Endometrial microvascular endothelial cells (primary cell): ENCODE measurements around the gene COX6B1. TPM values are rescaled to one million over a fixed set of nuclear protein-coding genes. Genes with fewer than 3 reads are reported as not detected.
"Not testable (repeated sequence)": the region's sequence is repeated elsewhere in the genome, so short reads cannot be mapped to it uniquely, and the experiment has no call there.

Experiments
- in situ Hi-C: cut with HindIII; loops from 2 replicates; pipeline ENCODE4 v1.10.0; 2017; ENCODE audit warnings: low sequenced_read_pairs, low pct_unique_long_range_greater_than_20kb; ENCODE audit errors: inconsistent ontology term
- total RNA-seq: library from RNA; depleted of rRNA; stranded (reverse); fragments of >200 nt; gene quantifications from one replicate; pipeline ENCODE4 v1.2.3, GENCODE V29; 2015; ENCODE audit errors: inconsistent ontology term

The COX6B1 gene
- total RNA-seq, 1 donor from 2014 or later: 610 TPM

DNA sequence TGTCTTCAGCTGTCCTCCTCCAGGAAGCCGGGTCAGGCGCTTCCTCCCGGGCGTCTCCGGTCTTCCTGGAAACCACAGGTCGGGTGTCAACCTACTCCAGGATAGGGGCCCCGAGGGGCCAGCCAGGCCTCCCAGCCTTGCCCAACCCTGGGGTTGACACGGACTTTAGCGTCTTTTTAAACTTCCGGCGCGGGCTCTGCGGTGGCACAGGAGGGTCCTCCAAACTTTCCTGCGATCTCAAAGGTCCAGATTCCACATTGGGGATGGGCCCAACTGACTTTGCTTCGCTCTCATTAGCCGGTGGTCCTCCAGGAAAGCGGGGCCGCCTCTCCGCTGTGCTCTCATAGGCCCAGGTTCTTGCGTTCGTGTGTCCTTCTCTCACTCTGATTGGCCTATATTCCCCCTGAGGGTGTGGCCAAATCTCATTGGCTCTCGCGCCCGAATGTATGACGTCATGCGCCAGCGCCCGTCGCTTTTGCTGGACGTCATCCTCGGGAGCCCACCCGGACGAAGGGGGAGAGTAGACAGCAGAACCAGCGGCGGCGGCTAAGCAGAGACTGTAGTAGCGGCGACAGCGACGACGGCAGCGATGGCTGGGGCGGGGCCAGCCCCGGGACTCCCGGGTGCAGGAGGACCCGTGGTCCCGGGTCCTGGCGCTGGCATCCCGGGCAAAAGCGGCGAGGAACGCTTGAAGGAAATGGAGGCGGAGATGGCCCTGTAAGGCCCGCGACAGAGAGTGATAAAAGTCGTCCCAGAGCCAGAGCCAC is 19.4 kb upstream of the COX6B1 start, which contains the start of gene RBM42:
RBM42 (plus strand) TSS at position 472 of the 767 bp plus-strand sequence; CDS start at position 590, 118 bp downstream.
- in situ Hi-C loops: no loop called here

DNA sequence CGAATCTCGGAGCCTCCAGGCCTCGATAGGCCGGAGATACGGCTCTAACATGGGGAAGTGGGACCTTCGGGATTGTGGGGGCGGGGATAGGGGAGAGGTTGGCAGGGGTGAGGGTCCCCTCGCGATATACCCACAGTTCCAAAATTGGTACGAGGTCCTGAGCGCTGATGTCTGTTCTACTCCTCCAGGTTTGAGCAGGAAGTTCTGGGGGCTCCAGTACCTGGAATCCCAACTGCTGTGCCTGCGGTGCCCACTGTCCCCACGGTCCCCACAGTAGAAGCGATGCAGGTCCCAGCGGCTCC is 18.8 kb upstream of the COX6B1 start:
- in situ Hi-C loops: no loop called here

DNA sequence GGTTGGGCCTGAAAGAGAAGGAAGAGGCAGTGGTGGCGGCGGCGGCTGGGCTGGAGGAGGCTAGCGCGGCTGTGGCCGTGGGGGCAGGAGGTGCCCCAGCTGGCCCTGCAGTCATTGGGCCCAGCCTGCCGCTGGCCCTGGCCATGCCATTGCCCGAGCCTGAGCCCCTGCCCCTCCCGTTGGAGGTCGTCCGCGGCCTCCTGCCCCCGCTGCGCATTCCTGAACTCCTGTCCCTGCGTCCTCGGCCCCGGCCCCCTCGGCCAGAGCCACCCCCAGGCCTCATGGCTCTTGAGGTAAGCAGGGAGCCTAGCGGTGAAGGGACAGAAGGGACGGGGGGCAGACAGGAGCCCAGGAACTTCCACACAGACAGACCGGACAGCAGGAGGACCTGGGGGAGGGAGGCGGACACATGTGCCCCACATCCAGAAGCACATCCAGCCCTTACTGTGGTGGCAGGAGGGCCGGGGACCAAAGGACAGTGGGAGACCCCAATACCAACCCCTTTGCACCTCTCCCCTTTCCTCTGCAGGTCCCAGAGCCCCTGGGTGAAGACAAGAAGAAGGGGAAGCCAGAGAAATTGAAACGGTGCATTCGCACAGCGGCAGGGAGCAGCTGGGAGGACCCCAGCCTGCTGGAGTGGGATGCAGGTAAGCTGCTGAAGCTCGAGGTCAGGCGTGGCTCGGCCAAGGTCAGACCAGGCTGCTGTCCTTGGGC is 14.2 kb upstream of the COX6B1 start:
- in situ Hi-C loops: no loop called here

DNA sequence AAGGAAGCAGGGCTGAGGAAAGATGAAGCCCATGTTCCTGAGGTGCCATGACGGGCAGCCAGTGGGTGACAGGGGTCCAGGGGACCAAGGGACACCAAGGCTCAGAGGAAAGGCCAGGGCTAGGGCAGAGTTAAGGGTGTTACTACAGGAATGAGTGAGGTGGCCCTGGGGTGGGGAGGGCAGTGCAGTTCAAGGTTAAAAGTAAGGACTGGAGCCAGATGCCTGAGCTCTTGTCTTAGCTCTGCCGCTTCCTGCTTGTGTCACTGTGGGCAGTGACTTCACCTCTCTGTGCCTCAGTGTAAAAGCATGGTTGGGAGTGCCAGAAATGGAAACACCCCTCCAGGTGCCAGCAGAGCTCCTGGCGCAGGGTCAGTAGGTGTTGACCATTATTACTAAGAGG is 11.5 kb upstream of the COX6B1 start:
- in situ Hi-C loops: no loop called here

DNA sequence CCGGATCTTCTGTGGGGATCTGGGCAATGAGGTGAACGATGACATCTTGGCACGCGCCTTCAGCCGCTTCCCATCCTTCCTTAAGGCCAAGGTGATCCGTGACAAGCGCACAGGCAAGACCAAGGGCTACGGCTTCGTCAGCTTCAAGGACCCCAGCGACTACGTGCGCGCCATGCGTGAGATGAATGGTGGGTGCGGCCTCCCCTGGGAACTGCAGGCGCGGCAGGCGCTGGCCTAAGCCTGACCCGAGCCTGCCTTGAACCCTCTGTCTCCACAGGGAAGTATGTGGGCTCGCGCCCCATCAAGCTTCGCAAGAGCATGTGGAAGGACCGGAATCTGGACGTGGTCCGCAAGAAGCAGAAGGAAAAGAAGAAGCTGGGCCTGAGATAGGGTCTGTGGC is 11.0 kb upstream of the COX6B1 start:
- in situ Hi-C loops: no loop called here

DNA sequence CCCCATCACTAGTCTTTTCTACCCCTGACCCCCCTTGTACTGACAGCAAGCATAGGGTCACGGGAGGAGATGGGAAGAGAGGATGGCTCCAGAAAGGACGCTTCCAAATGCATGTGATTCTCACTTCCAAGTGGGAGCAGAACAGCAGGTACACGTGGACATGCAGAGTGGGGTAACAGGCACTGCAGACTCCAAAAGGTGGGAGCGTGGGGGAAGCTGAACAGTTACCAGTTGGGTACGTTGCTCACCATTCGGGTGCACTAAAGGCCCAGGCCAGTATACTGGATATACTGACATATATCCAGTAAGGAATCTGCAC is 8.8 kb upstream of the COX6B1 start:
- in situ Hi-C loops: no loop called here

DNA sequence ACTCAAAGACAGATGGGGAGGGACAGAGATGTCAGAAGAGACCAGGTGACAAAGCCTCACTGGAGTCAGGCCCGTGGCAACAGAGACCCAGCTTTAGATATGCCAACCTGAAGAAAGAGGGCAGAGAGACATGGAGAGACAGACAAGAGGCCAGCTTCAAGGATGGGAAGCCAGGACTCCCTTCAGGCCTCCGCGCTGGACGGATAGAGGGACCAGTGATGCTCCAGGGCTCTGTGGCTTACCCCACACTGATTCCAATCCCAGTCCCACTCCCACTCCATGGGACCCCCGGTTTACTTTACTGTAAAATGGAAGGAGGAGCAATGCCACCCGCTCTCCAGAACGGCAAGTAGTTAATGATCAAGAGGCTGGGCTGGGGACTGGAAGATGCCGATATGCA is 8.3 kb upstream of the COX6B1 start:
- in situ Hi-C loops: no loop called here

DNA sequence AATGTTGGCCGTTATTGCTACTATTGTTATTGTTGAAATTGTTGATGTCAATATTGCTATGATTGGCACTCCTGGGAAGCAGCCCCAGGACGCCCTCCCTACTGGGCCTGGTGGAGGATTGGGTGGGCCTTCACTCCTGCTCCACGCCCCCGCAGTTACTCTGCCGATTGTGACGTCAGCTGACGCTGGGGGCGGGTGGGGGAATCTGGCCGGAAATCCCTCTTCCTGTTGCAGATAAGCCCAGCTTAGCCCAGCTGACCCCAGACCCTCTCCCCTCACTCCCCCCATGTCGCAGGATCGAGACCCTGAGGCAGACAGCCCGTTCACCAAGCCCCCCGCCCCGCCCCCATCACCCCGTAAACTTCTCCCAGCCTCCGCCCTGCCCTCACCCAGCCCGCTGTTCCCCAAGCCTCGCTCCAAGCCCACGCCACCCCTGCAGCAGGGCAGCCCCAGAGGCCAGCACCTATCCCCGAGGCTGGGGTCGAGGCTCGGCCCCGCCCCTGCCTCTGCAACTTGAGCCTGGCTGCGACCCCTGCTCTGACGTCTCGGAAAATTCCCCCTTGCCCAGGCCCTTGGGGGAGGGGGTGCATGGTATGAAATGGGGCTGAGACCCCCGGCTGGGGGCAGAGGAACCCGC is 6.5 kb upstream of the COX6B1 start, which contains the start of gene ETV2:
ETV2 (plus strand) TSS at position 231 of the 637 bp plus-strand sequence. CDS start 716 bp downstream, outside the sequence.
- in situ Hi-C loops: no loop called here

DNA sequence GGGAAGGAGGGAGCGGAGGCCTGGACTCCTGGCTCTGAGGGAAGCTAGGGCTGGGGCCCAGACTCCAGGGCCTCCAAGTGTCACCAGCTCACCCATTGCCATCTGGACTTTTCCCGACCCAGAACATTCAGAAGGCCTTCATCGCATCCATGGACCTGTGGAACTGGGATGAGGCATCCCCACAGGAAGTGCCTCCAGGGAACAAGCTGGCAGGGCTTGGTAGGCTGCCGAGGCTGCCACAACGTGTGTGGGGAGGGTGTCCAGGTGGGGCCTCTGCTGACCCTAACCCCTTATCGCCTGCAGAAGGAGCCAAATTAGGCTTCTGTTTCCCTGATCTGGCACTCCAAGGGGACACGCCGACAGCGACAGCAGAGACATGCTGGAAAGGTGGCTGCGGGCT is 5.8 kb upstream of the COX6B1 start:
- in situ Hi-C loops: no loop called here

DNA sequence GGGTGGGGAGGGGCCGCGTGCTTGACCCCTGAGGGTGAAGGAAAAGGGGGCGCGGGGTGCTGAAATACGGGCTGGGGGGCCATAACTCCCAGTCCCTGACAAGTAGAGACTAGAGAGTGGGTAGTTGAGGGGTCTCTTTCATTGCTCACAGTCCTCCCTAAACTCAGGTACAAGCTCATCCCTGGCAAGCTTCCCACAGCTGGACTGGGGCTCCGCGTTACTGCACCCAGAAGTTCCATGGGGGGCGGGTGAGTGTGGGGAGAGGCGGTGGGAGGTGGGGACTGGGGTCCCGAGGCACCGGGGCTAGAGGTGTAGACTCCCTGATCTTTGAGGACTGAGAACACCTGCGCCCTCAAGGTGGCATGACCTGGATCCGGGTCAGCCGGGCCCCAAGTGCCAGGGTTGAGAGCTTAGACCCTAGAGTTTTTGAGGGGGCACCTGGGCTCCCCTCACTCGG is 5.3 kb upstream of the COX6B1 start:
- in situ Hi-C loops: no loop called here

DNA sequence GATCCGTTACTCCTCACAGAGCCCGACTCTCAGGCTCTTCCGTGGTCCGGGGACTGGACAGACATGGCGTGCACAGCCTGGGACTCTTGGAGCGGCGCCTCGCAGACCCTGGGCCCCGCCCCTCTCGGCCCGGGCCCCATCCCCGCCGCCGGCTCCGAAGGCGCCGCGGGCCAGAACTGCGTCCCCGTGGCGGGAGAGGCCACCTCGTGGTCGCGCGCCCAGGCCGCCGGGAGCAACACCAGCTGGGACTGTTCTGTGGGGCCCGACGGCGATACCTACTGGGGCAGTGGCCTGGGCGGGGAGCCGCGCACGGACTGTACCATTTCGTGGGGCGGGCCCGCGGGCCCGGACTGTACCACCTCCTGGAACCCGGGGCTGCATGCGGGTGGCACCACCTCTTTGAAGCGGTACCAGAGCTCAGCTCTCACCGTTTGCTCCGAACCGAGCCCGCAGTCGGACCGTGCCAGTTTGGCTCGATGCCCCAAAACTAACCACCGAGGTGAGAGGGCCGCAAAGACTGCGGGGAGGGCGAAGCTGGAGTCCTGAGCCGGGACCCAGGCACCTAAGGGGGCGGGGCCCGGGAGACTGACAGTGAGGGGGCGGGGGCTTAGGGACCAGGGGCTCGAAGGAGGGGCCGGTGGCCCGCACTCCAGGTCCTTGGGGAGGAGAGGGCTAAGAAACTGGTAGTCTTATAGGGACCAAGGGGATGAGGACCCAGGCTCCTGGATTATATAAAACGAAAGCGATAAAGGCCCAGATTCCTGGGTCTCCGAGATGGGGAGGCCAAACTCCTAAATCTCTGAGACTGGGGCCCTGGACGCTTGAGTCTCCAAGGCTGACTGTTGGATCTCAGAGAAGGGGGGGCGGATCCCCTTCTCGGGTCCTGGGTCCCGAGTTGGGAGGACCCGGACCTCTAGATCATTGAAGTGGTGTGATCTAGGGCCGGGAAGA is 4.6 kb upstream of the COX6B1 start:
- in situ Hi-C loops: no loop called here

DNA sequence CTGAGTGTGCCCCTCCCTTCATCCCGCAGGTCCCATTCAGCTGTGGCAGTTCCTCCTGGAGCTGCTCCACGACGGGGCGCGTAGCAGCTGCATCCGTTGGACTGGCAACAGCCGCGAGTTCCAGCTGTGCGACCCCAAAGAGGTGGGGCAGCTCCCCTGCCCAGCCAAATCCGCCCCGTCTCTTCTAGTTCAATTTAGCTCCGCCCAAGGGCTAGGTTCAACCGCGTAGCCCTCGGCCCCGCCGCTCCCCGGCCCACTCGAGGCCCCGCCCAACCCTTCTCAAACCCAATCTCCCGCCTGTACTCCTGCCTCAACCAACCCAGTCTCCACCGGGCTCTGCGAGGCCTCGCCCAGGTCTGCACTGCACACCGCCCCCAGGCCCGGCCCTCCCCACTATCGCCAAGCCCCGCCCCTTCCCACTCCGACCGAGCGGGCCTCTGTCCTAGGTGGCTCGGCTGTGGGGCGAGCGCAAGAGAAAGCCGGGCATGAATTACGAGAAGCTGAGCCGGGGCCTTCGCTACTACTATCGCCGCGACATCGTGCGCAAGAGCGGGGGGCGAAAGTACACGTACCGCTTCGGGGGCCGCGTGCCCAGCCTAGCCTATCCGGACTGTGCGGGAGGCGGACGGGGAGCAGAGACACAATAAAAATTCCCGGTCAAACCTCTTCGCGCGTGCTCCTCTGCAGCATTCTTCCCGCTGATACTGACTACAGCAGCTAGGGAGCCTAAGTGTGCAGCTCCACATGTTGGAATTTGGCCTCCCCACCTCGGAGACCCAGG is 3.7 kb upstream of the COX6B1 start:
- in situ Hi-C loops: no loop called here

DNA sequence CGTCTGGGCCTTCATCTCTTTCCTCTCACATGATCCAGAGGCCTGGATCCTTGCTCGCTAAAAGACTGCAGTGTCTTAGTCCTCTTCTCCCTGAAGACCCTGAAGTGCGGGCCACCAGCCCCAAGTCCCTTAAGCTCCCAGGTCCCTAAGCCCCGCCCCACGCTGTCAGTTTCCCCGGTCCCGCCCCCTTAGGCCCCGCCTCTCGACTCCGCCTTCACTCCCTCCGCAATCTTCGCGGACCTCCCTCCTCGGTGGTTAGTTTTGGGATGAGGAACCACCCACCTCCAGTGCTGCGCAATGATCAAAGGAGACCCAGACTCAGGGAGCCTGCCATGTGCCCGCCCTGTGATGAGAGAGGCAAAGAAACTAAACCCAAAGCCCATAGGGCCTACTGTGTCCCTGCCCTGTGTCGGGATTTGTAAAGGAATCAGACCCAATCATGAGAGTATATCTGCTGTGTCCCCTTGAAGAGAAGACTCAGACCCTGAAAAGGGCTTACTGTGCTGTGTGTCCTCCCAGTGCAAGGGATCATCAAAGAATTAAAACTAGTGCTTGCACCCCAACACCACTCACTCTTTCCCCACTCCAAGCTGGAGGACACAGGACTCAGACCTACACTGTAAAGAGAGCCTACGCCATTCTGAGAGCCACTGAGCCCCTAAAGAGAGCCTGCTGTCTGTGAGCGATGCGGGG is 3.0 kb upstream of the COX6B1 start:
- in situ Hi-C loops: no loop called here

DNA sequence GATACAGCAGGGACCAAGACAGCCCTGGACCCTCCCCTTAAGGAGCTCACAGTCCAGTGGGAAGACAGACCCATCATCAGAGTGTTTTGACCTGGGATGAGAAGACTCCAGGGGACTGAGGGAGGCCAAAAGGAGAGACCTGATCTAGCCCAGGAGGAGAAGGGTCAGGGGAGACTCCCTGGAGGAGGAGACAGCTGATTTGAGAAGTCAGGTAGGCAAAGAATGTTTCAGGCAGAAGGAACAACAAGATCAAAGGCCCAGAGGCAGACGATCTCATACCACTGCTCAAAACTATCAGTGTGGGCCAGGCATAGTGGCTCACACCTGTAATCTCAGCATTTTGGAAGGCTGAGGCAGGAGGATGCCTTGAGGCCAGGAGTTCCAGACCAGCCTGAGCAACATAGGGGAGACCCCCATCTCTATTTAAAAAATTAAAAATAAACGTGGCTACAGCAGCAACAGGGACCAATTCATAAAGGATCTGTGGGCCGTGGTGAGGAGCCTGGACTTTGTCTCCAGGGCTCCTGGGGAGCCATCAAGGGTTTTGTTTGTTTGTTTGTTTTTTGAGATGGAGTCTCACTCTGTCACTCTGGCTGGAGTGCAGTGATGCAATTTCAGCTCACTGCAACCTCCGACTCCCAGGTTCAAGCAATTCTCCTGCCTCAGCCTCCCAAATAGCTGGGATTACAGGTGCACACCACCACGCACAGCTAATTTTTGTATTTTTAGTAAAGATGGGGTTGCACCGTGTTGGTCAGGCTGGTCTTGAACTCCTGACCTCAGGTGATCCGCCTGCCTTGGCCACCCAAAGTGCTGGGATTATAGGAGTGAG is 2.2 kb upstream of the COX6B1 start:
- in situ Hi-C loops: no loop called here

DNA sequence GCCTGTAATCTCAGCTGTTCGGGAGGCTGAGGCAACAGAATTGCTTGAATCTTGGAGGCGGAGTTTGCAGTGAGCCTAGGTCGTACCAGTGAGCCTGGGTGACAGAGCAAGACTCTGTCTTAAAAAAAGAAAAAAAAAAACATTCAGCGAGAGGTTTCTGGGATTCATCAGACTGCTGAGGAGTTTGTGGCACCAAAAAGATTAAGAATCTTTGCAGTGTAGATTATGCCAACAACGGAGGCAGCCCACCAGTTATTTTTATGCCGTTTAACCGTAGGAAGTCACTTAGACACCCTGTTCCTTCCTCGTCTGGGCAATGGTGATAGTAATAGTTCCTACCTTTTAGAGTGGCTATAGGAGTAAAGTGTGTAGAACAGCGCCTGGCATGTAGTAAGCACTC is 2.5 kb downstream of the COX6B1 start:
- in situ Hi-C loops: no loop called here

DNA sequence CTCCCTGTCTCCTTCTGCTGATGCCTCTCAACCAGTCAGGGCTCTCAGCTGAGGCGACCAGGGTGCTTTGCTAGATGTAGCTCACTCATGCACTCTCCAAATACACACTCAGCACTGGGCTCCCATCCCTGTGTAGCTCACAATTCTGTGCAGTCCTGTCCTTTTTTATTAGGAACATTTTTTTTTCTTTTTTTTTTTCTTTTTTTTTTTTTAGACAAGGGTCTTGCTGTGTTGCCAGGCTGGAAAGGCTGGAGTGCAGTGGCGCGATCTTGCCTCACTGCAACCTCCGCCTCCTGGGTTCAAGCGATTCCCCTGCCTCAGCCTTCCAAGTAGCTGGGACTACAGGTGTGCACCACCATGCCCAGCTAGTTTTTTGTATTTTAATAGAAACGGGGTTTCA is 6.7 kb downstream of the COX6B1 start:
- in situ Hi-C loops: not testable (repeated sequence)

DNA sequence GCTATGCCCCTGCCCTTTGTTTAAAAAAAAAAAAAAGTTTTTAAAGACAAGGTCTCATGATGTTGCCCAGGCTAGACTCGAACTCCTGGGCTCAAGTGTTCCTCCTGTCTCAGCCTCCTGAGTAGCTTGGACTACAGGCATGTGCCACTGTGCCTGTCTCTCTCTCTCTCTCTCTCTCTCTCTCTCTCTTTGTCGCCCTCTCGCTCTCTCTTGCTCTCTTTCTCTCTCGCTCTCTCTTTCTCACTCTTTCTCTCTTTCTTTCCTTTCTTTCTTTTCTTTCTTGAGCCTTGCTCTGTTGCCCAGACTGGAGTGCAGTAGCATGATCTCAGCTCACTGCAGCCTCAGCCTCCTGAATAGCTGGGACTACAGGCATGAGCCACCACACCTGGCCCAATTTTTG is 7.5 kb downstream of the COX6B1 start:
- in situ Hi-C loops: no loop called here
